HEK293T (cell line): ENCODE data around the gene RAB44.

Experiments used
- BHLHE40 ChIP-seq: fragments of 450-650 bp; IDR thresholded peaks from 2 replicates; pipeline ENCODE4 v1.6.1; 2016; ENCODE audit warnings: mild to moderate bottlenecking, moderate library complexity, borderline replicate concordance
- ELF4 ChIP-seq: fragments of 450-650 bp; IDR thresholded peaks from 2 replicates; pipeline ENCODE4 v1.6.1; 2017; ENCODE audit warnings: antibody characterized with exemption
- FOXM1 ChIP-seq: fragments of 450-650 bp; IDR thresholded peaks from 2 replicates; pipeline ENCODE4 v1.6.1; 2017; ENCODE audit warnings: mild to moderate bottlenecking, borderline replicate concordance
- LEF1 ChIP-seq: fragments of 450-650 bp; IDR thresholded peaks from 2 replicates; pipeline ENCODE4 v1.6.1; 2017; ENCODE audit warnings: mild to moderate bottlenecking, borderline replicate concordance
- NFRKB ChIP-seq: fragments of 450-650 bp; IDR thresholded peaks from 2 replicates; pipeline ENCODE4 v1.6.1; 2016; ENCODE audit warnings: mild to moderate bottlenecking, moderate library complexity
- SUZ12 ChIP-seq: fragments of 450-650 bp; IDR thresholded peaks from 2 replicates; pipeline ENCODE4 v1.6.1; 2016; ENCODE audit warnings: mild to moderate bottlenecking
- TARDBP ChIP-seq: fragments of 450-650 bp; IDR thresholded peaks from 2 replicates; pipeline ENCODE4 v1.6.1; 2016
- ZNF384 ChIP-seq: fragments of 450-650 bp; IDR thresholded peaks from 2 replicates; pipeline ENCODE4 v1.6.1; 2016

DNA sequence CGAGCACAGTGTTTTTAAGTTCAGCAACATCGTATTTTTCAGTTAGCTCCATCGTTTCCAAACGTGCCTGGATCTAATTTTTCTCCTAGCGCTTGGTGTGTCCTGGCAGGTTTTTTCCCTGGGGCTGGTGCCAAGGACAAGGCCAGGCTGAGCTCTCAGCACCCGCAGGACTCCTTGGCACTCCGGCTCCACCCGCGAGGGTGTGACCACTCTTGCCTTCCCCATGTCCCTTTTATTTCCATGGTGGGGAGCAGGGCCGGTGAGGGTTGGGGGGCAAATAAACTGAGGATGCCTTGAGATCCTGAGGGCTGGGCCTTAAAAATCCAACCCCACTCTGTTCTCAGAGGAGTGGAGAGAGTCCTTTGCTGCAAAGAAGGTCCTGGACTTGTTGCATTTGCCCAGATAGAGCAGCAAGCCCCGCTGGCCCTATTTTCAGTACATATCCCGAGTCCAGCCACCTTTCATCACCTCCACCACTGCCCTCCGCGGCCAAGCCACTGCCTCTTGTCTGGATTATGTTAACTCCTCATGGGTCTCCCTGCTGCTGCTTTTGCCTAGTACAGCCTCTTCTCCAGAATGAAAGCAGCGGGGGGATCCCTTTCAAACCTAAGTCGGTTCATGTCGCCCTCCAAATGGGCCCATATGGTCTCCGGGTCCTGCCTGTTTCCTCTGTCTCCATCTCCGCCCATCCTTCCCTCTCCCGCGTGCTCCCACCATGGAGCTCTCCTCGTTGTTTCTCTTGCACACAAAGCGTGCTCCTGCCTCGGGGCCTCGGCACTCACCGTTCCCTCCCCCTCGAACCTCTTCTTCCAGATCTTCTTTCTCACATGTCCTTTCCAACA lies 4.5 kb upstream of the RAB44 start:
- TF ChIP-seq TARDBP (no peak), FOXM1 (no peak), BHLHE40 (no peak), ELF4 (no peak), SUZ12 (no peak), NFRKB (no peak), LEF1 (no peak), ZNF384 (no peak)
